PC-3 (cell line): ENCODE data around the gene REEP1.
"Not testable (repeated sequence)": the region's sequence is repeated elsewhere in the genome, so short reads cannot be mapped to it uniquely, and the experiment has no call there.

Source experiments
- EZH2 ChIP-seq: fragments of 300-600 bp; sonication (generic); IDR thresholded peaks from one replicate; pipeline ENCODE4 v1.6.1; 2017; ENCODE audit warnings: antibody characterized with exemption, mild to moderate bottlenecking, low read length; ENCODE audit not compliant: unreplicated experiment
- EZH2phosphoT487 ChIP-seq: fragments of 300-600 bp; sonication (generic); IDR thresholded peaks from 2 replicates; pipeline ENCODE4 v1.6.1; 2018; ENCODE audit warnings: mild to moderate bottlenecking, antibody characterized with exemption, low read length, borderline replicate concordance
- TF ChIP-seq, protein P1 (sequence below): fragments of 300-600 bp; sonication (generic); conservative IDR thresholded peaks from 2 replicates; pipeline ENCODE4 v1.5.1; 2017; ENCODE audit warnings: antibody characterized with exemption, low read depth, mild to moderate bottlenecking, low read length

DNA sequence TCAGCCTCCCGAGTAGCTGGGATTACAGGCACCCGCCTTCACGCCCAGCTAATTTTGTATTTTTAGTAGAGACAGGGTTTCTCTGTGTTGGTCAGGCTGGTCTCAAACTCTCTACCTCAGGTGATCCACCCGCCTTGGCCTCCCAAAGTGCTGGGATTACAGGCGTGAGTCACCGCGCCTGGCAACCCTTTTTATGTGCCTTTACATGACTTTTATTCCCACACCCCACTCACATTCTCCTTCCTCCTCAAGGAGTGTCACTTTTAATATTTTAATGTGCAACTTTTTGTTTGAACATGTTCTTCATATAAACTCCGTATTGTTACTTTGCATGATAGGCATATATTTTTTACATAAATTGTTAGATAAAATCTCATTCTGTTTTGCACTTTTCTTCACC is 108.9 kb downstream of the REEP1 start:
- TF ChIP-seq, protein P1, sequence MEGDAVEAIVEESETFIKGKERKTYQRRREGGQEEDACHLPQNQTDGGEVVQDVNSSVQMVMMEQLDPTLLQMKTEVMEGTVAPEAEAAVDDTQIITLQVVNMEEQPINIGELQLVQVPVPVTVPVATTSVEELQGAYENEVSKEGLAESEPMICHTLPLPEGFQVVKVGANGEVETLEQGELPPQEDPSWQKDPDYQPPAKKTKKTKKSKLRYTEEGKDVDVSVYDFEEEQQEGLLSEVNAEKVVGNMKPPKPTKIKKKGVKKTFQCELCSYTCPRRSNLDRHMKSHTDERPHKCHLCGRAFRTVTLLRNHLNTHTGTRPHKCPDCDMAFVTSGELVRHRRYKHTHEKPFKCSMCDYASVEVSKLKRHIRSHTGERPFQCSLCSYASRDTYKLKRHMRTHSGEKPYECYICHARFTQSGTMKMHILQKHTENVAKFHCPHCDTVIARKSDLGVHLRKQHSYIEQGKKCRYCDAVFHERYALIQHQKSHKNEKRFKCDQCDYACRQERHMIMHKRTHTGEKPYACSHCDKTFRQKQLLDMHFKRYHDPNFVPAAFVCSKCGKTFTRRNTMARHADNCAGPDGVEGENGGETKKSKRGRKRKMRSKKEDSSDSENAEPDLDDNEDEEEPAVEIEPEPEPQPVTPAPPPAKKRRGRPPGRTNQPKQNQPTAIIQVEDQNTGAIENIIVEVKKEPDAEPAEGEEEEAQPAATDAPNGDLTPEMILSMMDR, result not testable (repeated sequence)
- TF ChIP-seq EZH2, EZH2phosphoT487: not testable (repeated sequence)
